Measurements from ENCODE around the gene RPUSD2.

RPUSD2 gene
- 7.4 to 19.6 (median 12.3) reads per million in 3 donors for total RNA-seq

GRCh38 chr15:40569129-40569953 lies at the start of gene RPUSD2:
Gene RPUSD2, plus strand, starts transcription at chr15:40569299. Its CDS starts 39 bp downstream, at chr15:40569338.
- Histone ChIP-seq H3K9me3 (ENCODE audit: control insufficient read depth, low read length) (no peaks in the 10 kb centered on the region), H3K36me3 (ENCODE audit: control insufficient read depth, insufficient read depth, low read length) (peaks cover 19% of the 10 kb centered on the region), H3K4me1 (ENCODE audit: control insufficient read depth, insufficient read depth, low read length, poor library complexity, severe bottlenecking) (peaks cover 12% of the 10 kb centered on the region), H3K27ac (ENCODE audit: insufficient read depth, low read length, poor library complexity, severe bottlenecking) (peak within 1 kb of the TSS; percentile 93), H3K4me3 (ENCODE audit: insufficient read depth, low read depth, low read length, poor library complexity, severe bottlenecking) (peak within 1 kb of the TSS; percentile 92), H3K27me3 (replicated peaks; ENCODE audit: control insufficient read depth, insufficient read depth, low read length, poor library complexity, severe bottlenecking) (no peaks in the 10 kb centered on the region)
- peak; percentile 81 to 87 (median 85) for DNase-seq

- H3K4me3 ChIP-seq (ENCODE audit: insufficient read depth, low read depth, low read length, poor library complexity, severe bottlenecking): no peak overlapping the region
- H3K27me3 ChIP-seq (replicated peaks; ENCODE audit: control insufficient read depth, insufficient read depth, low read length, poor library complexity, severe bottlenecking): no peaks in the 10 kb centered on the region
- no peaks in the 10 kb centered on the region for H3K9me3 ChIP-seq (ENCODE audit: control insufficient read depth, low read length)
Observed at GRCh38 chr15:40523611-40524010, 45.5 kb upstream of the RPUSD2 start.

GRCh38 chr15:40525855-40526254 lies 43.2 kb upstream of the RPUSD2 start:
- no peaks in the 10 kb centered on the region for H3K9me3 ChIP-seq (ENCODE audit: control insufficient read depth, low read length)
- no peaks in the 10 kb centered on the region for H3K4me1 ChIP-seq (ENCODE audit: control insufficient read depth, insufficient read depth, low read length, poor library complexity, severe bottlenecking)
- no peak overlapping the region for H3K27ac ChIP-seq (ENCODE audit: insufficient read depth, low read length, poor library complexity, severe bottlenecking)
- no peaks in the 10 kb centered on the region for H3K27me3 ChIP-seq (replicated peaks; ENCODE audit: control insufficient read depth, insufficient read depth, low read length, poor library complexity, severe bottlenecking)
- no peak for DNase-seq
- H3K4me3 ChIP-seq (ENCODE audit: insufficient read depth, low read depth, low read length, poor library complexity, severe bottlenecking): no peak overlapping the region
- no peaks in the 10 kb centered on the region for H3K36me3 ChIP-seq (ENCODE audit: control insufficient read depth, insufficient read depth, low read length)

More at GRCh38 chr15:40523611-40524010, 45.5 kb upstream of the RPUSD2 start:
- Histone ChIP-seq H3K27ac (ENCODE audit: insufficient read depth, low read length, poor library complexity, severe bottlenecking) (no peak overlapping the region), H3K4me1 (ENCODE audit: control insufficient read depth, insufficient read depth, low read length, poor library complexity, severe bottlenecking) (no peaks in the 10 kb centered on the region), H3K36me3 (ENCODE audit: control insufficient read depth, insufficient read depth, low read length) (no peaks in the 10 kb centered on the region)
- no peak for DNase-seq

GRCh38 chr15:40528801-40529200 lies 40.3 kb upstream of the RPUSD2 start:
- DNase-seq: no peak

GRCh38 chr15:40533763-40534364 lies 35.2 kb upstream of the RPUSD2 start:
- no peaks in the 10 kb centered on the region for H3K27me3 ChIP-seq (replicated peaks; ENCODE audit: control insufficient read depth, insufficient read depth, low read length, poor library complexity, severe bottlenecking)
- no peaks in the 10 kb centered on the region for H3K36me3 ChIP-seq (ENCODE audit: control insufficient read depth, insufficient read depth, low read length)
- no peak overlapping the region for H3K27ac ChIP-seq (ENCODE audit: insufficient read depth, low read length, poor library complexity, severe bottlenecking)
- H3K4me3 ChIP-seq (ENCODE audit: insufficient read depth, low read depth, low read length, poor library complexity, severe bottlenecking): no peak overlapping the region
- no peaks in the 10 kb centered on the region for H3K9me3 ChIP-seq (ENCODE audit: control insufficient read depth, low read length)
- no peaks in the 10 kb centered on the region for H3K4me1 ChIP-seq (ENCODE audit: control insufficient read depth, insufficient read depth, low read length, poor library complexity, severe bottlenecking)
- no peak for DNase-seq

More at GRCh38 chr15:40528801-40529200, 40.3 kb upstream of the RPUSD2 start:
- Histone ChIP-seq H3K27ac (ENCODE audit: insufficient read depth, low read length, poor library complexity, severe bottlenecking) (no peak overlapping the region), H3K4me1 (ENCODE audit: control insufficient read depth, insufficient read depth, low read length, poor library complexity, severe bottlenecking) (no peaks in the 10 kb centered on the region), H3K27me3 (replicated peaks; ENCODE audit: control insufficient read depth, insufficient read depth, low read length, poor library complexity, severe bottlenecking) (no peaks in the 10 kb centered on the region), H3K36me3 (ENCODE audit: control insufficient read depth, insufficient read depth, low read length) (no peaks in the 10 kb centered on the region), H3K9me3 (ENCODE audit: control insufficient read depth, low read length) (no peaks in the 10 kb centered on the region), H3K4me3 (ENCODE audit: insufficient read depth, low read depth, low read length, poor library complexity, severe bottlenecking) (no peak overlapping the region)

GRCh38 chr15:40534371-40534770 lies 34.7 kb upstream of the RPUSD2 start:
- Histone ChIP-seq H3K4me3 (ENCODE audit: insufficient read depth, low read depth, low read length, poor library complexity, severe bottlenecking) (no peak overlapping the region), H3K27me3 (replicated peaks; ENCODE audit: control insufficient read depth, insufficient read depth, low read length, poor library complexity, severe bottlenecking) (no peaks in the 10 kb centered on the region), H3K27ac (ENCODE audit: insufficient read depth, low read length, poor library complexity, severe bottlenecking) (no peak overlapping the region), H3K4me1 (ENCODE audit: control insufficient read depth, insufficient read depth, low read length, poor library complexity, severe bottlenecking) (no peaks in the 10 kb centered on the region), H3K36me3 (ENCODE audit: control insufficient read depth, insufficient read depth, low read length) (no peaks in the 10 kb centered on the region), H3K9me3 (ENCODE audit: control insufficient read depth, low read length) (no peaks in the 10 kb centered on the region)
- no peak for DNase-seq

- H3K36me3 ChIP-seq (ENCODE audit: control insufficient read depth, insufficient read depth, low read length): no peaks in the 10 kb centered on the region
- DNase-seq: no peak
- H3K4me3 ChIP-seq (ENCODE audit: insufficient read depth, low read depth, low read length, poor library complexity, severe bottlenecking): no peak overlapping the region
- no peak overlapping the region for H3K27ac ChIP-seq (ENCODE audit: insufficient read depth, low read length, poor library complexity, severe bottlenecking)
- H3K27me3 ChIP-seq (replicated peaks; ENCODE audit: control insufficient read depth, insufficient read depth, low read length, poor library complexity, severe bottlenecking): no peaks in the 10 kb centered on the region
- no peaks in the 10 kb centered on the region for H3K9me3 ChIP-seq (ENCODE audit: control insufficient read depth, low read length)
- no peaks in the 10 kb centered on the region for H3K4me1 ChIP-seq (ENCODE audit: control insufficient read depth, insufficient read depth, low read length, poor library complexity, severe bottlenecking)
Observed at GRCh38 chr15:40536501-40536900, 32.6 kb upstream of the RPUSD2 start.

- Histone ChIP-seq H3K4me1 (ENCODE audit: control insufficient read depth, insufficient read depth, low read length, poor library complexity, severe bottlenecking) (no peaks in the 10 kb centered on the region), H3K27ac (ENCODE audit: insufficient read depth, low read length, poor library complexity, severe bottlenecking) (no peak overlapping the region), H3K4me3 (ENCODE audit: insufficient read depth, low read depth, low read length, poor library complexity, severe bottlenecking) (no peak overlapping the region), H3K36me3 (ENCODE audit: control insufficient read depth, insufficient read depth, low read length) (no peaks in the 10 kb centered on the region), H3K9me3 (ENCODE audit: control insufficient read depth, low read length) (no peaks in the 10 kb centered on the region), H3K27me3 (replicated peaks; ENCODE audit: control insufficient read depth, insufficient read depth, low read length, poor library complexity, severe bottlenecking) (no peaks in the 10 kb centered on the region)
- DNase-seq: no peak
Observed at GRCh38 chr15:40538976-40539375, 30.1 kb upstream of the RPUSD2 start.

GRCh38 chr15:40543082-40543481 lies 26.0 kb upstream of the RPUSD2 start:
- Histone ChIP-seq H3K36me3 (ENCODE audit: control insufficient read depth, insufficient read depth, low read length) (no peaks in the 10 kb centered on the region), H3K4me3 (ENCODE audit: insufficient read depth, low read depth, low read length, poor library complexity, severe bottlenecking) (no peak overlapping the region), H3K9me3 (ENCODE audit: control insufficient read depth, low read length) (no peaks in the 10 kb centered on the region), H3K27ac (ENCODE audit: insufficient read depth, low read length, poor library complexity, severe bottlenecking) (no peak overlapping the region), H3K4me1 (ENCODE audit: control insufficient read depth, insufficient read depth, low read length, poor library complexity, severe bottlenecking) (no peaks in the 10 kb centered on the region), H3K27me3 (replicated peaks; ENCODE audit: control insufficient read depth, insufficient read depth, low read length, poor library complexity, severe bottlenecking) (no peaks in the 10 kb centered on the region)
- no peak for DNase-seq

GRCh38 chr15:40543631-40544294 lies 25.3 kb upstream of the RPUSD2 start:
- H3K27me3 ChIP-seq (replicated peaks; ENCODE audit: control insufficient read depth, insufficient read depth, low read length, poor library complexity, severe bottlenecking): no peaks in the 10 kb centered on the region
- DNase-seq: no peak

More at GRCh38 chr15:40543631-40544294, 25.3 kb upstream of the RPUSD2 start:
- H3K4me1 ChIP-seq (ENCODE audit: control insufficient read depth, insufficient read depth, low read length, poor library complexity, severe bottlenecking): no peaks in the 10 kb centered on the region
- no peak overlapping the region for H3K4me3 ChIP-seq (ENCODE audit: insufficient read depth, low read depth, low read length, poor library complexity, severe bottlenecking)
- H3K27ac ChIP-seq (ENCODE audit: insufficient read depth, low read length, poor library complexity, severe bottlenecking): no peak overlapping the region
- peaks cover 4% of the 10 kb centered on the region for H3K36me3 ChIP-seq (ENCODE audit: control insufficient read depth, insufficient read depth, low read length)
- no peaks in the 10 kb centered on the region for H3K9me3 ChIP-seq (ENCODE audit: control insufficient read depth, low read length)
